Subcutaneous adipose tissue (tissue), 4 donors: ENCODE results near the gene IL34. TPM values are rescaled to one million over a fixed set of nuclear protein-coding genes. Genes with fewer than 3 reads are reported as not detected.

Source experiments
- total RNA-seq, 4 donors: library from RNA; depleted of rRNA; stranded (reverse); fragments of >200 nt; gene quantifications; one replicate each; pipeline ENCODE4 v1.1.0, GENCODE V29; 2016
- TF ChIP-seq, protein P1 (sequence below): fragments of 450-650 bp; IDR thresholded peaks from one replicate; pipeline ENCODE4 v1.5.1; 2016; ENCODE audit warnings: low read depth, mild to moderate bottlenecking, control low read depth, antibody characterized with exemption, moderate library complexity

IL34 gene
- total RNA-seq, 4 donors from 2014 or later: 1.5 TPM; not detected in 3

DNA sequence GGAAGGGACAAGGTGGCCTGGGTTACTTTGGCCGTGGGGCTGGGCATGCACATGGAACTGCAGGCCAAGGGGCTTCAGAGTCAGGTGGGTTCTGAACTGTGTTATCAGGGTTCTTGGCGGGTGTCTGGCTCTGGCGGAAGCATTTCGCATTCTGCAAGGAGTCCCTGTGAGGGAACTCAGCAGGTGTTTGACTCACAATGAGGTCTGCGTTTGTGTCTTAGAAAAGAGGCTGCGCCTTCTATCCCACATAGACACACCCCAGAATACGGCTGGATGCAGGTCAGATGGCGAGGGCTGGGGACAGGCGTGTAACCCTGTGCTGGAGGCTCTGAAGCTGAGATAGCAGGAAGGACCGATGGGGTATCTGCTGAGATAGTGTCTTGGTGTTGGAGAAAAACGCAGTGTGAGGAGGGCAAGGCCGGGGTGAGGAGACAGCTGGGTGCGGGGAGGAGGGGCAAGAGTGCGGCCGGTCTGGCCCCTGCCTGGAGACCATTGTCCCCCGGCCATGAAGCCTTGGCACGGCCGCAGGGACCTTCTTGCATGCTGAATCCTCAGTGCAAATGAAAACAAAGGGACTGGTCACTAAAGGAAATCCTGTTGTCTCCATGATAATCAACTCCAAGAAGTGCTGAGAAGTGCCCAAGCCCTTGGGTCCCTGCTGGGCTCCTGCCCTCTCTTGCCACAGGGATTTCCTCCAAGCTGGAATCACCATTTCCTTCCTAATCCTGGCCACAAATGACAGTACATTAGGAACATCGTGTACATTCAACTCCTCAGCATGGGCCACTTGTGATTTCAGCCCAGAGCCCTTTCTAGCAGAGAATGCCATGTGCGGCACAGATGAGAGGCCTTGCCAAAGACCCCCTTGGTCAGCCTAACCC, 62.2 kb downstream of the IL34 start:
- TF ChIP-seq, protein P1, sequence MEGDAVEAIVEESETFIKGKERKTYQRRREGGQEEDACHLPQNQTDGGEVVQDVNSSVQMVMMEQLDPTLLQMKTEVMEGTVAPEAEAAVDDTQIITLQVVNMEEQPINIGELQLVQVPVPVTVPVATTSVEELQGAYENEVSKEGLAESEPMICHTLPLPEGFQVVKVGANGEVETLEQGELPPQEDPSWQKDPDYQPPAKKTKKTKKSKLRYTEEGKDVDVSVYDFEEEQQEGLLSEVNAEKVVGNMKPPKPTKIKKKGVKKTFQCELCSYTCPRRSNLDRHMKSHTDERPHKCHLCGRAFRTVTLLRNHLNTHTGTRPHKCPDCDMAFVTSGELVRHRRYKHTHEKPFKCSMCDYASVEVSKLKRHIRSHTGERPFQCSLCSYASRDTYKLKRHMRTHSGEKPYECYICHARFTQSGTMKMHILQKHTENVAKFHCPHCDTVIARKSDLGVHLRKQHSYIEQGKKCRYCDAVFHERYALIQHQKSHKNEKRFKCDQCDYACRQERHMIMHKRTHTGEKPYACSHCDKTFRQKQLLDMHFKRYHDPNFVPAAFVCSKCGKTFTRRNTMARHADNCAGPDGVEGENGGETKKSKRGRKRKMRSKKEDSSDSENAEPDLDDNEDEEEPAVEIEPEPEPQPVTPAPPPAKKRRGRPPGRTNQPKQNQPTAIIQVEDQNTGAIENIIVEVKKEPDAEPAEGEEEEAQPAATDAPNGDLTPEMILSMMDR: no peak

DNA sequence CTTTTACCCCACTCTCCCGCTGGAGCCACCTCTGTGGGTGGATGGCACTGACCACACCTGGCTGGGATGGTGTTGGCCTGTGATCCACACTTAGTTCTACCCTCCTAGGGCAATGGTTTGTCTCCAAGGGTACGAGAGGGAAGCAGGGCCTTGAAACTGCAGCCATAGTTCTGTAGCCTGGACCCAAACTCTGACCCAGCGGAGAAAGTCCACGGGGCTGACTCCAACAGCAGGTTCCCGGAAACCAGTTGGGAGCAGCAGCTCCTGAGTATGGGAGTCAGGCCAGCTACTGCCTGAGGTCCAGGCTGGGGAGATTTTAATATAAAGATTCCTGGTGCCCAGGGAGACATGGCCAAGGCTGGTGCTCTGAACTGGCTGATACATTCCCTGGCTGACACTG, 63.1 kb downstream of the IL34 start:
- TF ChIP-seq, protein P1: no peak

DNA sequence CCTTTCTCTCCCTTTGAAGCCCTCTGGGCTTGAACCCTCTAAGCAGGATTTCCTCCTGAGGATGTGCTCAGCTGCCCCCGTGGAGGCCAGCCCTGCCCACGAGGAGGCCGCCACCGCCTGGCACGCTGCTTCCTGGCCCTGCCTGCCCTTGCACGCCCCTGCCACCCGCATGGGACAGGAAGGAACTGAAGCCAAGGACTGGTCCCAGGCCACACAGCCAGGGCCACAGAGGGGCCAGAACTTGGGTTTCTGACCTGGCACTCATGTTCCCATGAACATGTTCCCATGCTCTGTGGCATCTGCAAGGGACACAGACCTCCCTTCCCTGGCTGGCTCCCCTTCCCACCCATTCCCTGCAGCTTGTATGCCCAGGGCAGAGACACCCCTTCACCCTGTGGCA, 63.6 kb downstream of the IL34 start:
- TF ChIP-seq, protein P1: no peak

Other genes starting within 250 kb of the IL34 start
- gene ST3GAL2, start 207.5 kb upstream of the IL34 start, total RNA-seq: 10 to 100 TPM in 3 of 4 donors, 1 to 10 TPM in 1; 9.9 to 14.1 (median 13.1) TPM
- 10 to 100 TPM in 3 of 4 donors, 1 to 10 TPM in 1; 2.0 to 25.1 (median 12.0) TPM for gene FCSK, start 192.0 kb upstream of the IL34 start, total RNA-seq
- 10 to 100 TPM; 29.8 to 49.9 (median 39.9) TPM for gene COG4, start 123.0 kb upstream of the IL34 start, total RNA-seq
- gene SF3B3, start 122.7 kb upstream of the IL34 start, total RNA-seq: 100 to 1,000 TPM in 2 of 4 donors, 10 to 100 TPM in 2; 75.6 to 143 (median 105) TPM
- gene MTSS2, start 39.5 kb downstream of the IL34 start, total RNA-seq: 10 to 100 TPM in 2 of 4 donors, 1 to 10 TPM in 2; 3.4 to 31.1 (median 8.5) TPM
- 10 to 100 TPM; 20.5 to 44.2 (median 29.5) TPM for gene VAC14, start 154.6 kb downstream of the IL34 start, total RNA-seq